Activated naive CD4-positive, alpha-beta T cell treated with anti-CD3 and anti-CD28 coated beads, Interleukin-2, amount 50 U/mL, for 24 hours (primary cell): ENCODE results near the gene CEP57L1.
"Not testable (repeated sequence)": the region's sequence is repeated elsewhere in the genome, so short reads cannot be mapped to it uniquely, and the experiment has no call there.

Experiments
- H3K27ac Mint-ChIP-seq: one replicate; pipeline ENCODE4 v1.8.0; 2021; ENCODE audit warnings: mild to moderate bottlenecking, mixed read lengths
- H3K27me3 Mint-ChIP-seq: one replicate; pipeline ENCODE4 v1.8.0; 2021; ENCODE audit warnings: mixed read lengths
- H3K36me3 Mint-ChIP-seq: one replicate; pipeline ENCODE4 v1.8.0; 2021; ENCODE audit warnings: mixed read lengths
- H3K4me1 Mint-ChIP-seq: one replicate; pipeline ENCODE4 v1.8.0; 2021; ENCODE audit warnings: mixed read lengths
- H3K4me3 Mint-ChIP-seq: one replicate; pipeline ENCODE4 v1.8.0; 2021; ENCODE audit warnings: mild to moderate bottlenecking, mixed read lengths
- H3K9me3 Mint-ChIP-seq: one replicate; pipeline ENCODE4 v1.8.0; 2021; ENCODE audit warnings: mixed read lengths

The CEP57L1 gene

DNA sequence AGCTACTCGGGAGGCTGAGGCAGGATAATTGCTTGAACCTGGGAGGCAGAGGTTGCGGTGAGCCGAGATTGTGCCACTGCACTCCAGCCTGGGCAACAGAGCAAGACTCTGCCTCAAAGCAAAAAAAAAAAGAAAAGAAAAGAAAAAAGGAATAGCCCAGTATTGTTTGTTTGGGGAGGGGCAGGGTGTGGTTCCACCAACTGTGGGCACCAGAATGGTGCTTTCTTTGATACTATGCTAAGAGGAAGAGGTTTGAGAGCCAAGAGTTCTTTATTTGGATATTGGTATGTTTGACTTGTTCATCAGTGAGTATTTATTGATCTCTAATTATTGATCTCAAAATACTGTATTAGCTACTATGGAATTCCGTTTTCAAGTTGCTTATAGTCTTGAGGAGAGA, 72.3 kb downstream of the CEP57L1 start:
- no peaks in the 10 kb centered on the region for H3K4me1 Mint-ChIP-seq
- H3K27ac Mint-ChIP-seq = no peak overlapping the region
- H3K4me3 Mint-ChIP-seq = no peak overlapping the region
- H3K36me3 Mint-ChIP-seq = peaks cover 2% of the 10 kb centered on the region
- no peaks in the 10 kb centered on the region for H3K9me3 Mint-ChIP-seq
- H3K27me3 Mint-ChIP-seq = no peaks in the 10 kb centered on the region

DNA sequence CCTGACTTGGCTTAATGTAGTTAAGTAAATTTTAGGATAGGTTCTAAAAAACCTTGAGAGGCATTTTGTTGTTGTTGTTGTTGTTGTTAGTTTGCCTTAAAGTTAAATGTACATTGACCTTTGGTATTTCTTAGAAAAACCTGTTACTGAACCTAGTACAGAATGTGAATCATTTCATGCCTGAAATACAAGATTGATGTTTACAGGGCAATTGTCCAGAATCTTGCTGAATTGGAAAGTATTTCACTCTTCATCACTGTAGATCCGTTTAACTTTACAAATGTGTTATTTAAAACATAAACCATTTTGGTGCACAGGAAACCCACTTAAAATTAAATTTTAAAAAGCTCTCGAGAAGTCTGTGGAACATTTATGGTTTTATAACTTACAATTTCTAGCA, 75.0 kb downstream of the CEP57L1 start:
- Mint-ChIP-seq H3K36me3 (no peaks in the 10 kb centered on the region), H3K4me3 (no peak overlapping the region), H3K27me3 (peaks cover 5% of the 10 kb centered on the region), H3K27ac (no peak overlapping the region), H3K9me3 (no peaks in the 10 kb centered on the region), H3K4me1 (no peaks in the 10 kb centered on the region)

DNA sequence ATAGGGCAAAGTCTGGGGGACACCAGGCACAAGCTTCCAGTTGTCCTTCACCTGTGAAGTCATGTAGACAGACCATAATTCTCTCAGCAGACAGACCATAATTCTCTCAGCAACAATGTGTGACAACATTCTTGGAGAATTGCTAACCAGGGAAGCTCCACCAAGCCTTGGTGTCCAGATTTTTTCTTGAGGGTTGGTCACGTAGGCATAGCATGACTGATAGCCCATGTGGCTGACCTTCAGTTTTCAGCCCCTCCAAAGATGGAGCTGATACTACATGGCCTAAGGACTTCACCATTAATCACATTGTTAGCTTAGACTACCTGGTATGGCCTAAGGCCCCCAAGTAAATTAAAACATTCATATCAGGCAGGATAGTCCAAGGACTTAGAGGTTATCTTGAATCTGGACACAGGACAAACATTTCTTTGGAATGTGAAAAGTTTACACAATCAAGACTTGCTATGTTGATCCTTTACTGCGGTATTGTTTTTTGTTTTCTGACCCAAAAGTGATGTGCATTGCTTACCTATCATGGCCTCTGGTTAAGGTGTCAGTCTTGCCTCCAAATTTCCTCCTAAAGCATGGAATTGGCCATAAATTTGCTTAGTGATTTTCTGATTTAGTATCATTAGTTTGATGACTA, 76.9 kb downstream of the CEP57L1 start:
- peaks cover 17% of the 10 kb centered on the region for H3K27me3 Mint-ChIP-seq
- H3K9me3 Mint-ChIP-seq = no peaks in the 10 kb centered on the region
- no peak overlapping the region for H3K27ac Mint-ChIP-seq
- no peak overlapping the region for H3K4me3 Mint-ChIP-seq
- no peaks in the 10 kb centered on the region for H3K4me1 Mint-ChIP-seq
- peaks cover 2% of the 10 kb centered on the region for H3K36me3 Mint-ChIP-seq

DNA sequence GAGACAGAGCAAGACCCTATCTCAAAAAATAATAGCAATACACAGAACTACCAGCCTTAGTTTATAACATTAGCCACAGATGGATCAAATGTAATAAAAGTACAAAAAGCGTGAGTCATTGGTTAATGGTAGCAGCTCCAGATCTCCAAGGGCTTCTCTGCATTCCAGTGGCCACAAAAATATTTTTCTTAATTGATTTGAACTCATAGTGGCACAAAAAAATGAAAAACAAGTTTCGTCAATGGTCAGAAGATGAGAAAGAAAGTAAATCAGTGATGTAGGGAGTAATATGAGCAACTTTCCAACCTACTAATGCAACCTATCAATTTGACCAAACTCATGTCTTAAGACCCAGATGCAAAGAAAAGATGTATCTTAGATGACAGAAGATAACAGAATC, 79.6 kb downstream of the CEP57L1 start:
- H3K36me3 Mint-ChIP-seq = peaks cover 2% of the 10 kb centered on the region

DNA sequence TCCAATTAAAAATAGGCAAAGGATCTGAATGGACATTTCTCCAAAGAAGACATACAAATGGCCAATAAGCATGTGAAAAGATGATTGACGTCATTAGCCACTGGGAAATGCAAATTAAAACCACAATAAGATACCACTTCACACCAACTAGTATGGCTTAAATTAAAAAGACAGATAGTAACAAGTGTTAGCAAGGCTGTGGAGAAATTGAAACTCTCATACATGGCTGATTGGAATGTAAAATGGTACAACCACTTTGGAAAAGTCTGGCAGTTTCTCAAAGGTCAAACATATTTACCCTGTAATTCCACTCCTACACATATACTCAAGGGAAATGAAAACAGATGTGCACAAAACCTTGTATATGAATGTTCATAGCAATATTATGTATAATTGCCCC, 83.6 kb downstream of the CEP57L1 start:
- no peak overlapping the region for H3K4me3 Mint-ChIP-seq
- H3K36me3 Mint-ChIP-seq = peaks cover 2% of the 10 kb centered on the region
- H3K4me1 Mint-ChIP-seq = no peaks in the 10 kb centered on the region
- H3K27me3 Mint-ChIP-seq = peaks cover 23% of the 10 kb centered on the region
- no peaks in the 10 kb centered on the region for H3K9me3 Mint-ChIP-seq
- no peak overlapping the region for H3K27ac Mint-ChIP-seq

More for the DNA sequence above, 79.6 kb downstream of the CEP57L1 start:
- H3K4me3 Mint-ChIP-seq = no peak overlapping the region
- no peaks in the 10 kb centered on the region for H3K9me3 Mint-ChIP-seq
- H3K4me1 Mint-ChIP-seq = no peaks in the 10 kb centered on the region
- no peak overlapping the region for H3K27ac Mint-ChIP-seq
- H3K27me3 Mint-ChIP-seq = peaks cover 20% of the 10 kb centered on the region

DNA sequence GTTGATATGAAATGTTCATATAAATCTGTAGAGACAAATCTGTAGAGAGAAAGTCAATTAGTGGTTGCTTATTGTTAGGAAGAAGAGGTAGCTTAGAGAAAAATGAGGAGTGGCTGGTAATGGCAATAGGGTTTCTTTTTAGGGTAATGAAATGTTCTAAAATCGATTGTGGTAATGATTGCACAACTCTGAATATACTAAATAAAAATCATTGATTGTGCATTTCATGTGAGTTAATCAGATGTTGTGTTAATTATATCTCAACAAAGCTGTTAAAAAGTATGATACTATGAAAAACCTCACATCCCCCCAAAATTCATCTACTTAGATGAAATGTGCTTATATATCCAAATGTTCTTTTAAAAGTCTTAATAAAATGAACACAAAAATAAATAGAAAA, 84.2 kb downstream of the CEP57L1 start:
- Mint-ChIP-seq H3K27me3 (peaks cover 20% of the 10 kb centered on the region), H3K4me3 (no peak overlapping the region), H3K36me3 (peaks cover 2% of the 10 kb centered on the region), H3K4me1 (no peaks in the 10 kb centered on the region), H3K9me3 (no peaks in the 10 kb centered on the region), H3K27ac (no peak overlapping the region)

DNA sequence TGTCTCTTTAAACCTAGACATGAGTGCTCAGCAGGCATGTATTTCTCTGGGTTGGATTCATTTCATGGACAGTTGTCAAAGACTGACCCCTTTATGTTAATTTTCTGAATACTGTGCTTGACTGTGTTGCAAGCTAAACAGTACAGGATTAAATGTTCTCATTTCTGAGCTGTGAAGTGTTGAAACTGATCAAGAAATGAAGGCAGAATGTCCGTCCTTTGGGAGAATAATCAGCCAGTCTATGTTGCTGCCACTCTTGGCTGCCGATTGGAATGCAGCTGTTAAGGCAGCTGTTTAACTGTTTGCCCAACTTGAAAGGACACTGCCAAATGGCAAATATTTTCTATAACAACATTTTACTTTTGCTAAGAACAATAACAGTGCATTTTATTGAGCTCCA, 87.3 kb downstream of the CEP57L1 start:
- H3K27ac Mint-ChIP-seq = no peak overlapping the region
- peaks cover 6% of the 10 kb centered on the region for H3K27me3 Mint-ChIP-seq
- no peaks in the 10 kb centered on the region for H3K9me3 Mint-ChIP-seq
- H3K4me3 Mint-ChIP-seq = no peak overlapping the region
- no peaks in the 10 kb centered on the region for H3K36me3 Mint-ChIP-seq
- no peaks in the 10 kb centered on the region for H3K4me1 Mint-ChIP-seq

DNA sequence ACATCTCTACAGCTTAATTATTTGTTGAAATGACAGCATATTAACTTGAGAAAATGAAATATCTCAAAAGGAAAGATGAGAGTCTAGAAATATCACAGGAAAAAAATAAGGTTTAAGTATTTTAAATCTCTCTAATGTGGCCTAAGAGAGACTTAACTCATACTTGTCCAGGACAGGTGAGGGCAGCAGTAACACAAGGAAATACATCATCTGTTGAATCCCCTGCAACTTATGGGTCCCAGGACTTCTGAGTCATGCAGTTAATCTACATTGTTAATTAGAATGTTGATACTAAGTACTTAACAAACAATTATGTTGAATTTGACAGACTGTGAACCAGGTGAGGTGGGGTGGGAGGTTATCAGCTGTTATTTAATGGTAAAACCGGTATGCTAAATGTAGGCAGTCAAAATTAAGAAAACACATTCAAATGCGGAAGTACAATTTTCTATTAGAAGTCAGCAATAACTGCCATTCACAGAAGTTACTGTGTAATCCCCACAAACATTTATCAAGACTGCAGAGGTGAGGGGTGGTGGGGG, 87.9 kb downstream of the CEP57L1 start:
- Mint-ChIP-seq H3K9me3 (no peaks in the 10 kb centered on the region), H3K27ac (no peak overlapping the region), H3K4me3 (no peak overlapping the region), H3K36me3 (no peaks in the 10 kb centered on the region), H3K4me1 (no peaks in the 10 kb centered on the region), H3K27me3 (peaks cover 5% of the 10 kb centered on the region)

DNA sequence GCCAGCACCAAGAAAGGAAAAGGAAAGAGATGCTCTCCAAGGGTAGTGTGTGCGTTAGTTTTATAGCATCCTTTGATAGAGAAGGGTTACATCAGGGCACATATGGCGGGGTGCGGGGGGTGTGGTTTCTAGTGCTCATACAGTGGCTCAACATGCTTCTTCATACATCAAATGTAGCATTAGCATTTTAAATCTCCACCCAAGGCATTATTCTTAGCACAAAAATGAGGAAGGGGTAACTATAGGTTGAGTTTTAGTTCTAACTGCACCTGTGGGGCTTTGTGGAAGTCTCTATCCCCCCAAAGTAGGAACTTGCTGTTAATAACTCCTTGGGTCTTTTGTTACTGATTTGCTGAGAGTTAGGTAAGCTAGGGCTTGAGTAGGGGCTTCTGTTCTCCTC, 89.3 kb downstream of the CEP57L1 start:
- Mint-ChIP-seq H3K36me3 (no peaks in the 10 kb centered on the region), H3K27me3 (peaks cover 2% of the 10 kb centered on the region), H3K4me3 (no peak overlapping the region), H3K9me3 (no peaks in the 10 kb centered on the region), H3K4me1 (no peaks in the 10 kb centered on the region), H3K27ac (no peak overlapping the region)

DNA sequence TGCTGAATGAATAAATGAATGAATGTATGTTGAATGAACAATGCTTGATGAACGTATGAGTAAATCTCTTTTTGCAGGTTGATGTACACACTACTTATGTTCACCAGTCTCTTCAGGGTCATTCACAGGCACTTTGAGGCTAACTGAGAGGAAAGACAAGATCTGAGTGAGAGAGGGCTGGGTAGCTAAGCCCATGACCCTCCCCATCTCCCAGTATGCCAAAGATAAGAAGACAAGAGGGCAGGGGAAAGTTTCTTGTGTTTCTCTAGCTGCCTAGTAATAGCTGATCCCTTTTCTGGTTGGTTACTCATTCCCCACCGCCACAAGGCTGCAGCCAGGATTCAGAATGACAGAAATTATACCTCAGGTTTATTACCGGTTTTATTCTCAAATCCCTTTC, 90.7 kb downstream of the CEP57L1 start:
- Mint-ChIP-seq H3K9me3 (peaks cover 6% of the 10 kb centered on the region), H3K27me3 (peaks cover 2% of the 10 kb centered on the region), H3K4me3 (no peak overlapping the region), H3K36me3 (peaks cover 1% of the 10 kb centered on the region), H3K27ac (no peak overlapping the region), H3K4me1 (no peaks in the 10 kb centered on the region)

DNA sequence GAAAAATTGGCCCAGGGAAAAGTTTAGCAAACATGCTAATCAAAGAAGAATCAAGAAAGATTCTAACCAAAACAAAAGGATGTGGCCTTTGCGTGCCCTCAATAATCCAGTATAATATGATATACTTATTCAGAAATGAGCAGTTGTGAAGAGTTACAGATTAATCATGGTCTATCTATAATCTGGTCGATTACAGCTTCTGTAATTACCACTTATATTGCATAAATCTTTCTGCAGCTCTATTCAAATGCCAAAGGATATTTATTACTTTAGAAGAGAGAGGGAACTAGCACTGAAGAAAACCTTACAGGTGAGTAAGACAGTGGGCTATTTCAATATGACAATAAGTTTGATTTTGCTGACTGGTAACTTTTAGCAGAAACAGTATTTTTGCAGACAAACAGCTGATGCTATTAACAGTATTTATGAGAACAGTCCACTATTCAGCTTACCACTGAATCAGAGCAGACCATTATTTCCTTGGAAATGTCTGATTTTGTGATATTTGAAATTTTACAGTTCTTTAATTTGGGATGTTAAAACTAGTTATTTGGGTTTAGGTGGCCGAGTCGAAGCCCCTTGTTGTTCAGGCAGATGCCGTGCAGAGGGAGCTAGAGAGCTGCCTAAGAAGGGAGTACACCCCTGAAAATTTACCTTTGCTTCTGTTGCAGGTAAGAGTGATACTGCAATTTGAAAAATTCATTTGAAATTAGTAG, 92.2 kb downstream of the CEP57L1 start:
- H3K4me1 Mint-ChIP-seq = no peaks in the 10 kb centered on the region
- H3K9me3 Mint-ChIP-seq = peaks cover 7% of the 10 kb centered on the region
- peaks cover 2% of the 10 kb centered on the region for H3K27me3 Mint-ChIP-seq
- no peak overlapping the region for H3K27ac Mint-ChIP-seq
- H3K4me3 Mint-ChIP-seq = no peak overlapping the region
- peaks cover 3% of the 10 kb centered on the region for H3K36me3 Mint-ChIP-seq

DNA sequence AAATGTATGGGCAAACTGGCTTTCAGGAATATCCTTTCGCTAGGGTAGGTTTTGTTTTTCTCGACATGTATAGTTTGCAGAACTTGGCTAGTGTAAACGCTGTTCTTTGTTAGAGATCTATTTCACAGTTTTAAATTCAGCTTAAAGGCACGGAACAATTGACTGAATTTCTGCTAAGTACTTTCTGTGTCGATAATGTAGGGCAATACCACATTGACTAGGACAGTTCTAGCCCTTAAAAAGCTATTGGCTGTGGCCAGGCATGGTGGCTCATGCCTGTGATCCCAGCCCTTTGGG, 92.8 kb downstream of the CEP57L1 start:
- Mint-ChIP-seq H3K9me3 (peaks cover 8% of the 10 kb centered on the region), H3K27me3 (peaks cover 2% of the 10 kb centered on the region), H3K4me3 (no peak overlapping the region), H3K4me1 (no peaks in the 10 kb centered on the region), H3K36me3 (peaks cover 3% of the 10 kb centered on the region), H3K27ac (no peak overlapping the region)

DNA sequence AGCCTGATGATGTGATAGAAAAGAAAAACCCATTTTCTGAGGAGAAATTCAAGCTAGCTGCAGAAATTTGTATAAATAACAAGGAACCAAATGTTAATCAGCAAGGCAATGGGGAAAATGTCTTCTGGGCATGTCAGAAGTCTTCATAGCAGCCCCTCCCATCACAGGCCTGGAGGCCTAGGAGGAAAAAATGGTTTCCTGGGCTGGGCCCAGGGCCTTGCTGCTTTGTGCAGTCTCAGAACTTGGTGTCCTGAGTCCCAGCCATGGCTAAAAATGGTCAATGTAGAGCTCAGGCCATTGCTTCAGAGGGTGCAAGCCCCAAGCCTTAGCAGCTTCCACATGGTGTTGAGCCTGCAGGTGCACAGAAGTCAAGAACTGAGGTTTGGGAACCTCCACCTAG, 96.1 kb downstream of the CEP57L1 start:
- H3K27me3 Mint-ChIP-seq, H3K36me3 Mint-ChIP-seq, H3K27ac Mint-ChIP-seq, H3K4me3 Mint-ChIP-seq, H3K4me1 Mint-ChIP-seq: not testable (repeated sequence)
- H3K9me3 Mint-ChIP-seq = peaks cover 14% of the 10 kb centered on the region

DNA sequence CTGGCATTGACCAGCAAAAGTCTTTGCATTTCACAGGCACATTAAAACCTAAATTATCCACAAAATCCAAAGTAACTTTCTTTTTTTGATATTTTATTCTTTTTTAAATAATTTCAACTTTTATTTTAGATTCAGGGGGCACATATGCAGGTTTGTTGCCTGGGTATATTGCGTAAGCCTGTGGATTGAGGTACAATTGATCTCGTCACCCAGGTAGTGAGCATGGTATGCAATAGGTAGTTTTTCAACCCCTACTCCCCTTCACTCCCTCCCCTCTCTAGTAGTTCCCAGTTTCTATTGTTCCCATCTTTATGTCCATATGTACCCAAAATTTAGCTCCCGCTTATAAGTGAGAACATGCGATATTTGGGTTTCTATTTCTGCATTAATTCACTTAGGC, 97.6 kb downstream of the CEP57L1 start:
- Mint-ChIP-seq H3K4me1 (no peaks in the 10 kb centered on the region), H3K27ac (no peak overlapping the region), H3K4me3 (no peak overlapping the region), H3K27me3 (no peaks in the 10 kb centered on the region), H3K9me3 (peaks cover 14% of the 10 kb centered on the region), H3K36me3 (peaks cover 8% of the 10 kb centered on the region)

DNA sequence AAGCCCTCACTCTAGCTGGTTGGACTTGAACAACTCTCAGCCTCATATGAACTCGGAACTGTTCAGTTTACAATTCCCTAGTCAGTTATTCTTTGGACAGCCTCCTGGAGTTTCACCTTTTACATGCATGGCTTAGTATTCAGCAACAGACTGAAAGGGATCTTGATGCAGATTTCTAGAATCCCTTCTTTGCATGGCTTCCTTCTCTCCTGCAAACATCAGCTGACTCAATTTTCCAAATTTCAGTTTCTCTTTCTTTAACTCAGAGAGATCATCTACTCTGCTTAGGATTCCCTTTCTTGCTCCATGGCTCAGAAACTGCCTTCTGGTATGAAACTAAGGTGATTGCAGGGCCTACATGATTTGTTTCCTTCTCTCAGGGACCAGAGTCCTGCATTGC, 99.6 kb downstream of the CEP57L1 start:
- Mint-ChIP-seq H3K27me3 (no peaks in the 10 kb centered on the region), H3K4me3 (no peak overlapping the region), H3K4me1 (no peaks in the 10 kb centered on the region), H3K36me3 (peaks cover 8% of the 10 kb centered on the region), H3K27ac (no peak overlapping the region), H3K9me3 (peaks cover 14% of the 10 kb centered on the region)

DNA sequence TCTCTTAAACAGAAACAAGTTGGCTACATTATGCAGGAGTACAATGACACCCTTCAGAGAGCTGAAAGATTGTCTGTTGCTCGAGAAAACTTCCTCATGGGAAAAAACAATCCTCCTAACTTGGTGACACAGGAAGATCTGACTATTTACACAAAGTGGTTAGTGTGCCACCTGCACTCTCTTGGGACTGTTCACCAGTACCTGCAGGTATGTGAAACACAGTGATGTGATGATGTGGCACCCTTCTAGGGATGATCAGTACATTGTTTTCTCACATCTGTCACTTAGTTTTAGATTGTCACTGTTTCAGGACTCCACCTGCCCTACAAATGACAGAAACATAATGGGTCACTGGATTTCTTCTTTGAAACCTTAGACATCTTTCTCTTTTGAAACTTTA, 101.8 kb downstream of the CEP57L1 start:
- peaks cover 7% of the 10 kb centered on the region for H3K9me3 Mint-ChIP-seq
- no peak overlapping the region for H3K4me3 Mint-ChIP-seq
- no peaks in the 10 kb centered on the region for H3K4me1 Mint-ChIP-seq
- peaks cover 5% of the 10 kb centered on the region for H3K36me3 Mint-ChIP-seq
- H3K27ac Mint-ChIP-seq = no peak overlapping the region
- H3K27me3 Mint-ChIP-seq = no peaks in the 10 kb centered on the region
